ENCODE data around the gene IL31.

Gene IL31

DNA sequence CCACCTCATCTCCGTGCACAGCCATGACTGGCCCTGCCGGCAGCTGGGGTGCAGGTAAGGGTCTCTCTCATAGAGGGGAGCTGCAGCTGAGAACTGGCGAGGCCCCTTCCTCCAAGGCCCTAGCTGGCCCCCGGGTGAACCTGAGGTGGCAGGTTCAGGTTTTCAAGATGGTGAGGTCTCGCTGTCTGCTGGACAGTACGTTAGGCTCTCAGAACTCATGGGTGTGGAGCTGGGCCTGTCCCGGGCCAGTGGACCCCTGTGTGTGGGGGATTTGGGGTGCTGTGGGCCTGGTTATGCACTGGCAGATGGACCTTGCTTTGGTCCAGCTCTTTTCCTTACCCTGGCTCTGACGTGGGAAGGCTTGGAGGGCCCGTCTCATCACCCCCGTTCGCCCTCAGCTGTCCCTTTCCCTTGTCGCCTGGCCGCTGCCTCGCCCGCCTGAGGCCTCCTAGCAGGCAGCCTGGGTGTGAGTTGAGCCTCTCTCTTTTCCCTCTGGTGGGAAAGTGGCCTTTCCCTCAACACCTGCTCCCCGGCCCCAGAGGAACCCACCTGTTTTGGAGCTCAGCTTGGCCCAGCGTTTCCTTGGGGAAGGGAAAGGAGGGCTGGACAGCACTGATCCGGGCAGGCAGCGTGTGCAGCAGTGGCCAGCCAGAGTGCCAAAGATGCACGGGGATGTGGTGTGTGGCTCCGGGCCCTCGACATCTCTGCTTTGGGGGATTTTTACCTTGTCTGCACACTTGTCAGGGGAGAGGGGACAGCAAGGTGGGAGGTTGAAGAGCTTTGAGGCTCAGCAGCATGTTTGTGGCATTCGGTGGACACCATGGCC is 28.3 kb downstream of the IL31 start:
- no peaks in the 10 kb centered on the region for H3K9me3 ChIP-seq (ENCODE audit: control insufficient read depth, insufficient read depth, low read depth, low read length)
- ChIA-PET POLR2A (interaction anchor here (0.6 kb wide), 1 partner anchor 78 kb away, joined by 4 read pairs; no protein-coding TSS in a partner anchor), CTCF (interaction anchor here (1.0 to 1.6 kb wide), 2 partner anchors 21 to 22 kb away, joined by 3 read pairs; no protein-coding TSS in a partner anchor)
- H3K4me3 ChIP-seq (ENCODE audit: low read depth, low read length): no peak overlapping the region
- no peak overlapping the region for H3K27ac ChIP-seq (ENCODE audit: extremely low read depth, low read depth, low read length)
- H3K4me1 ChIP-seq (ENCODE audit: control insufficient read depth, insufficient read depth, low read length): no peaks in the 10 kb centered on the region
- TF ChIP-seq ZNF174 (tag by site-specific recombination; IDR thresholded peaks at IDR 0.05): no peak
- TF ChIP-seq ZNF112 (tag by site-specific recombination; IDR thresholded peaks at IDR 0.05): no peak
- TF ChIP-seq ZNF510 (tag by site-specific recombination; IDR thresholded peaks at IDR 0.05; ENCODE audit: insufficient replicate concordance): no peak
- no peak for TF ChIP-seq ZNF211 (tag by site-specific recombination; IDR thresholded peaks at IDR 0.05; ENCODE audit: low read depth)
- TF ChIP-seq, protein P1, sequence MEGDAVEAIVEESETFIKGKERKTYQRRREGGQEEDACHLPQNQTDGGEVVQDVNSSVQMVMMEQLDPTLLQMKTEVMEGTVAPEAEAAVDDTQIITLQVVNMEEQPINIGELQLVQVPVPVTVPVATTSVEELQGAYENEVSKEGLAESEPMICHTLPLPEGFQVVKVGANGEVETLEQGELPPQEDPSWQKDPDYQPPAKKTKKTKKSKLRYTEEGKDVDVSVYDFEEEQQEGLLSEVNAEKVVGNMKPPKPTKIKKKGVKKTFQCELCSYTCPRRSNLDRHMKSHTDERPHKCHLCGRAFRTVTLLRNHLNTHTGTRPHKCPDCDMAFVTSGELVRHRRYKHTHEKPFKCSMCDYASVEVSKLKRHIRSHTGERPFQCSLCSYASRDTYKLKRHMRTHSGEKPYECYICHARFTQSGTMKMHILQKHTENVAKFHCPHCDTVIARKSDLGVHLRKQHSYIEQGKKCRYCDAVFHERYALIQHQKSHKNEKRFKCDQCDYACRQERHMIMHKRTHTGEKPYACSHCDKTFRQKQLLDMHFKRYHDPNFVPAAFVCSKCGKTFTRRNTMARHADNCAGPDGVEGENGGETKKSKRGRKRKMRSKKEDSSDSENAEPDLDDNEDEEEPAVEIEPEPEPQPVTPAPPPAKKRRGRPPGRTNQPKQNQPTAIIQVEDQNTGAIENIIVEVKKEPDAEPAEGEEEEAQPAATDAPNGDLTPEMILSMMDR (tag by site-specific recombination; IDR thresholded peaks at IDR 0.05): no peak
- TF ChIP-seq ZNF16 (tag by site-specific recombination; IDR thresholded peaks at IDR 0.05; ENCODE audit: low read depth): no peak
- no peak for TF ChIP-seq MEIS1 (CRISPR knock-in tag; IDR thresholded peaks at IDR 0.05; ENCODE audit: borderline replicate concordance)
- TF ChIP-seq YY1 (tag by site-specific recombination; IDR thresholded peaks at IDR 0.05): no peak
- TF ChIP-seq, protein P2, sequence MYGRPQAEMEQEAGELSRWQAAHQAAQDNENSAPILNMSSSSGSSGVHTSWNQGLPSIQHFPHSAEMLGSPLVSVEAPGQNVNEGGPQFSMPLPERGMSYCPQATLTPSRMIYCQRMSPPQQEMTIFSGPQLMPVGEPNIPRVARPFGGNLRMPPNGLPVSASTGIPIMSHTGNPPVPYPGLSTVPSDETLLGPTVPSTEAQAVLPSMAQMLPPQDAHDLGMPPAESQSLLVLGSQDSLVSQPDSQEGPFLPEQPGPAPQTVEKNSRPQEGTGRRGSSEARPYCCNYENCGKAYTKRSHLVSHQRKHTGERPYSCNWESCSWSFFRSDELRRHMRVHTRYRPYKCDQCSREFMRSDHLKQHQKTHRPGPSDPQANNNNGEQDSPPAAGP (tag by site-specific recombination; IDR thresholded peaks at IDR 0.05): no peak
- TF ChIP-seq, protein P3, sequence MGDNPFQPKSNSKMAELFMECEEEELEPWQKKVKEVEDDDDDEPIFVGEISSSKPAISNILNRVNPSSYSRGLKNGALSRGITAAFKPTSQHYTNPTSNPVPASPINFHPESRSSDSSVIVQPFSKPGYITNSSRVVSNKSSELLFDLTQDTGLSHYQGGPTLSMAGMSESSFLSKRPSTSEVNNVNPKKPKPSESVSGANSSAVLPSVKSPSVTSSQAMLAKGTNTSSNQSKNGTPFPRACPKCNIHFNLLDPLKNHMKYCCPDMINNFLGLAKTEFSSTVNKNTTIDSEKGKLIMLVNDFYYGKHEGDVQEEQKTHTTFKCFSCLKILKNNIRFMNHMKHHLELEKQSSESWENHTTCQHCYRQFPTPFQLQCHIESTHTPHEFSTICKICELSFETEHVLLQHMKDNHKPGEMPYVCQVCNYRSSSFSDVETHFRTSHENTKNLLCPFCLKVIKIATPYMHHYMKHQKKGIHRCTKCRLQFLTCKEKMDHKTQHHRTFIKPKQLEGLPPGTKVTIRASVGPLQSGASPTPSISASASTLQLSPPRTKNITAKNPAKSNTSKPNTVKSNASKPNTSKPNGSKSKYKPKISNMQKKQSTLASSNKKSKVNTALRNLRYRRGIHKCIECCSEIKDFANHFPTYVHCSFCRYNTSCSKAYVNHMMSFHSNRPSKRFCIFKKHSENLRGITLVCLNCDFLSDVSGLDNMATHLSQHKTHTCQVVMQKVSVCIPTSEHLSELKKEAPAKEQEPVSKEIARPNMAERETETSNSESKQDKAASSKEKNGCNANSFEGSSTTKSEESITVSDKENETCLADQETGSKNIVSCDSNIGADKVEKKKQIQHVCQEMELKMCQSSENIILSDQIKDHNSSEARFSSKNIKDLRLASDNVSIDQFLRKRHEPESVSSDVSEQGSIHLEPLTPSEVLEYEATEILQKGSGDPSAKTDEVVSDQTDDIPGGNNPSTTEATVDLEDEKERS (tag by site-specific recombination; IDR thresholded peaks at IDR 0.05): no peak
- no peak for TF ChIP-seq MZF1 (tag by site-specific recombination; IDR thresholded peaks at IDR 0.05; ENCODE audit: borderline replicate concordance)
- no peak for TF ChIP-seq BCL11B (tag by site-specific recombination; IDR thresholded peaks at IDR 0.05; ENCODE audit: low read depth)
- no peak for TF ChIP-seq ZNF585B (tag by site-specific recombination; IDR thresholded peaks at IDR 0.05)
- TF ChIP-seq ZNF214 (tag by site-specific recombination; IDR thresholded peaks at IDR 0.05; ENCODE audit: borderline replicate concordance): no peak
- TF ChIP-seq, protein P4, sequence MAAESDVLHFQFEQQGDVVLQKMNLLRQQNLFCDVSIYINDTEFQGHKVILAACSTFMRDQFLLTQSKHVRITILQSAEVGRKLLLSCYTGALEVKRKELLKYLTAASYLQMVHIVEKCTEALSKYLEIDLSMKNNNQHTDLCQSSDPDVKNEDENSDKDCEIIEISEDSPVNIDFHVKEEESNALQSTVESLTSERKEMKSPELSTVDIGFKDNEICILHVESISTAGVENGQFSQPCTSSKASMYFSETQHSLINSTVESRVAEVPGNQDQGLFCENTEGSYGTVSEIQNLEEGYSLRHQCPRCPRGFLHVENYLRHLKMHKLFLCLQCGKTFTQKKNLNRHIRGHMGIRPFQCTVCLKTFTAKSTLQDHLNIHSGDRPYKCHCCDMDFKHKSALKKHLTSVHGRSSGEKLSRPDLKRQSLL (tag by site-specific recombination; IDR thresholded peaks at IDR 0.05): no peak
- TF ChIP-seq OVOL3 (tag by site-specific recombination; IDR thresholded peaks at IDR 0.05): no peak
- no peak for TF ChIP-seq ZNF157 (tag by site-specific recombination; IDR thresholded peaks at IDR 0.05)
- no peak for TF ChIP-seq GLI2 (tag by site-specific recombination; IDR thresholded peaks at IDR 0.05; ENCODE audit: borderline replicate concordance, low read depth)
- no peak for TF ChIP-seq ZNF473 (tag by site-specific recombination; IDR thresholded peaks at IDR 0.05)
- no peak for TF ChIP-seq GLIS2 (tag by site-specific recombination; IDR thresholded peaks at IDR 0.05)
- H3K36me3 ChIP-seq (ENCODE audit: control insufficient read depth in 2 of 2, insufficient read depth in 1 of 2, low read length in 2 of 2): peaks cover 0 to 33% of the 10 kb centered on the region in 2 experiments; a peak in 2 of 3 replicates
